ENCODE measurements around the gene KLF8. TPM values are rescaled to one million over a fixed set of nuclear protein-coding genes. Genes with fewer than 3 reads are reported as not detected.
"Not testable (repeated sequence)": the region's sequence is repeated elsewhere in the genome, so short reads cannot be mapped to it uniquely, and the experiment has no call there.

The KLF8 gene
- 0.58 TPM for total RNA-seq

GRCh38 chrX:56232221-56233082, at the start of gene KLF8:
KLF8 (plus strand) TSS chrX:56232356; CDS start chrX:56233335, 979 bp downstream.
- DNase-seq (ENCODE audit: low spot score) = no peak
- ATAC-seq = peak; percentile 47

DNA sequence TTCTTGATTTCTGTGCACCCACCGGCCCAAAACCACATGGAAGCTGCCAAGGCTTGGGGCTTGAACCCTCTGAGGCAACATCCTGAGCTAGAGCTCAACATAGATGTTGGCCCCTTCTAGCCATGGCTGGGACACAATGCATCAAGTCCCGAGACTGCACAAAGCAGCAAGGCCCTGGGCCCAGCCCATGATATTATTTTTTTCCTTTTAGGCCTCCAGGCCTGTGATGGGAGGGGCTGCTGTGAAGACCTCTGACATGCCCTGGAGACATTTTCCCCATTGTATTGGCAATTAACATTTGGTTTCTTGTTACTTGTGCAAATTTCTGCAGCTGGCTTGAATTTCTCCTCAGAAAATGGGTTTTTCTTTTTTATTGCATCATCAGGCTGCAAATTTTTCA, 25.2 kb upstream of the KLF8 start:
- not testable (repeated sequence) for DNase-seq (ENCODE audit: low spot score); ATAC-seq

- ATAC-seq = no peak
- DNase-seq (ENCODE audit: low spot score) = no peak
These were observed 20.5 kb upstream of the KLF8 start for GRCh38 chrX:56211701-56212100.

DNA sequence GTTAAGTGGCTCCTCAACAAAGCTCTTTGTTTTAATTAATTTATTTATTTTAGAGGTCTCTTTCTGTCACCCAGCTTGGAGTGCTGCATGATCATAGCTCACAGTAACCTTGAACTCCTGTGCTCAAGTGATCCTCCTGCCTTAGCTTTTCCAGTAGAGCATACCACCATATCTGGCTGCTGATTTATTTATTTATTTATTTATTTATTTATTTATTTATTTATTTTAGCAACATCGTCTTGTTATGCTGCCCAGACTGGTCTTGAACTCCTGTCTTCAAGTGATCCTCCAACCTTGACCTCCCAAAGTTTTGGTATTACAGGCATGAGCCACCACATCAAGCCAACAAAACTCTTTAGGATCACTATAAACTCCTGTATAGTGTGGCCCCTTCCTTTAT, 15.8 kb upstream of the KLF8 start:
- ATAC-seq (no peak), DNase-seq (ENCODE audit: low spot score) (no peak)

DNA sequence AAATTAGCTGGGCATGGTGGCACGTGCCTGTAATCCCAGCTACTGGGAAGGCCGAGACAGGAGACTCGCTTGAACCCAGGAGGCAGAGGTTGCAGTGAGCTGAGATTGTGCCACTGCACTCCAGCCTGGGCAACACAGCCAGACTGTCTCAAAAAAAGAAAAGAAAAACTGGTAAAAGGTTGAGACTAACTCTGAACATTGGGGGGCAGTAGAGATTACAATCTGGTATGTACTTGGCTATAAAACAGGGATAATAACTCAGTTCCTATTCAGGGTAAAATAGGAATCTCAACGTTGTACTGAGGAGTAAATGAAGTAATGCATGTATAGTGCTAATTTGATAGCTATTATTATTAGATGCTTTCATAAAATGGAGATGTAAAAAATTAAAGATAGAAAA, 12.5 kb upstream of the KLF8 start:
- ATAC-seq (peak; percentile 60), DNase-seq (ENCODE audit: low spot score) (no peak)

DNA sequence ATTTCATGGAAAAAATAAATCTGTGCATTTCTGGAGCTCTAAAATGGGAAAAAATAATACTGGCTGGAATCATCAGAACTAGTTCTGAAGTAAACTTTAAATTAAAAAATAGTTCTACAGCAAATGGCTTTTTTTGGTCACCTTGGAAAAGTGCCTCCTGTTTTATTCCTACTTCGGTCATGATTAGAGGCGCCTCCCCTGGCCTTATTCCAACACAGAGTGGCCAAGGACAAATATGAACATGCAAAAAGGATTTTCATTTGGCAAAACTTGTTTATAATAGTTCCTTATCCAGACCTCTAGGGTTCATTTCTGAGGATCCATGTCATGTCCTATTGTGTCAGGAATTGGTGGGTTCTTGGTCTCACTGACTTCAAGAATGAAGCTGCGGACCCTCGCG, 11.1 kb upstream of the KLF8 start:
- ATAC-seq (no peak), DNase-seq (ENCODE audit: low spot score) (no peak)

GRCh38 chrX:56222473-56223000, 9.6 kb upstream of the KLF8 start:
- DNase-seq (ENCODE audit: low spot score) = no peak

DNA sequence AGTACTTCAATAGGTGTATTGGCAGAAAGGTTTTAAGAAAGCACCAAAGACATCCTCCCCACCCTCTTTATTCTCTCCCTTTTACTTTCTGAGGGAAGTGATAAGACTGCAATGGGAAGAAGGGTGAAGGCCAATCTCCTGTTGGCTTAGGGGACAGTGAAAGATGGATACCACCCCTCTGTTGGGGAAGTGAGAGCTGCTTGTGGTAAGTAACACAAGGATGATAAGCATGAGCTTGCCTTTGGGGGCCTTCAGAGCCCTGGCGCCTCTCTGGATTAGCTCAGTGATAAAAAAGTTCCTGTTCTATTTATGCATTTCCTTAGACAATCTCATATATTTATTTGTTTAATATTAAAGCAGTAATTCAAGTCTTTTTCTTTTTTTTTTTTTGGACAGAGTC, 5.2 kb upstream of the KLF8 start:
- DNase-seq (ENCODE audit: low spot score) (no peak), ATAC-seq (peak; percentile 33)

More at GRCh38 chrX:56222473-56223000, 9.6 kb upstream of the KLF8 start:
- no peak for ATAC-seq

GRCh38 chrX:56228914-56229313, 3.2 kb upstream of the KLF8 start:
- ATAC-seq (no peak), DNase-seq (ENCODE audit: low spot score) (no peak)

DNA sequence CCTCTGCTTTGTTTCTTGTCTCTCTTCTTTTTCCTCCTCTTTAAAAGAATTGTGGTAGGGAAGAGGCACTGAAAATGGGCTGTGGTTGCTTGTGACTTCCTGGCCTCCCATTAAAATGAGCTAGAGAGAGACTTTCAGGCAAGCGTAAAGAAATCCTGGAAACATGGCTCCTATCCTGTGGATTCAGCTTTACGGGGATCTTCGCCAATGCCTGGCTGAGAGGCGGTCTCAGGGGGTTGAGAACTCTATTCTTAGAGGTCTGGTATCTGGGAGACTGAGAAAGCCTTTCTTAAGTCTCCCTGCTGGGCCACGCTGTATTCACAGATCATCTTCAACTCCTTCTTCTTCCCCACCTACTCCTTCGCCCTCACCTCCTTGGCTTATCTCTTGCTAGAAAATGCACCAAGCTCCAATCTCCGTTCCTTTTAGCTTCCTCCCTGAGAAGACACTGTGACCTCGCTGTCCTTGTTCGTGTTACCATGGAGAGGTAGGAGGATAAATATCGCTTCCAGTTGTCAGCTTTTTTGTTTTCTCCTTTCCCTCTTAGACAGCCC, 542 bp upstream of the KLF8 start:
- no peak for DNase-seq (ENCODE audit: low spot score)
- ATAC-seq = no peak

GRCh38 chrX:56233100-56233499, 944 bp downstream of the KLF8 start:
- ATAC-seq = no peak
- no peak for DNase-seq (ENCODE audit: low spot score)

DNA sequence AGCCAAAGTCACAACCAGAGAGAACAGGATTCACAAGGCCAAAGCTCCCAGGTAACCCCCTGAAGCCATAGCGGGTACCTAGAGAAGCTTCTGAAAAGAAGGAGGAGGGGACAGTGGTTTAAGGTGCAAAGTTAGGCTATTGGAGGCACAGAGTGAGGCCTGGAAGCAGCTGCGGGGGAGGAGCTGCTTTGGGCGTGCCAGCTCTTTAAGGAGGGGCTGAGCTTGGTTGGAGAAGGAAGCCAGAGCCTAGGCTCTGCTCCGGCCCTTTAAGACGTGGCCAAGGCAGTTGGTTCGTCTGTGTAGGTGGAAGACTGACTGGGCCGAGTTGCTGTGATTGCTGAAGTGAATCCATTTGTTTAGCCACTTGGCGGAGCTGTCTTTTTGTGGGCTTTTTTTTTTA, 1.5 kb downstream of the KLF8 start:
- no peak for DNase-seq (ENCODE audit: low spot score)
- ATAC-seq = peak; percentile 58

GRCh38 chrX:56248492-56248891, 16.3 kb downstream of the KLF8 start:
- DNase-seq (ENCODE audit: low spot score) = peak; percentile 52
- peak; percentile 97 for ATAC-seq

- ATAC-seq = peak; percentile 90
- peak; percentile 51 for DNase-seq (ENCODE audit: low spot score)
These were observed 21.9 kb downstream of the KLF8 start for GRCh38 chrX:56253832-56254703.

- DNase-seq (ENCODE audit: low spot score) (no peak), ATAC-seq (no peak)
These were observed 36.7 kb downstream of the KLF8 start for GRCh38 chrX:56268888-56269287.

GRCh38 chrX:56278692-56279091, 46.5 kb downstream of the KLF8 start:
- no peak for ATAC-seq
- DNase-seq (ENCODE audit: low spot score) = no peak

DNA sequence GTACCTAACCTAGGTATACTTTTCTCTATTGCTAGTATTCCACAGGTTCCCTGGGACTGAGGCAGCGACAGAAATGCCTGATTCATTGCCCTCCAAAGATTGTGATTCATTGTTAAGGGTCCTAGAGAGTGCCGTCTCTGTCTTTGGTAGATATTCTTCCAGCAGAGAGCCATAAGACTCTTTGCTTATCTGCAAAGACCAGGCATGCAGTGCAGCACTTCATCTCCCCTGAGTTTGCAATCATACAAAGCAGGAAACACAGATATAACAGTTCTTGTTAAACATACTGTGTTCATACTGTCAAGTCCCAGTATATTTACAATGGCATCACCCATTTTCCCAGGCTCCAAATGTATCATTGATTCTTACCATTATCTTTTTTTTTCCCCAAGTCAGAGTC, 47.7 kb downstream of the KLF8 start:
- DNase-seq (ENCODE audit: low spot score) (no peak), ATAC-seq (no peak)

GRCh38 chrX:56281789-56282188, 49.6 kb downstream of the KLF8 start:
- ATAC-seq (peak; percentile 70), DNase-seq (ENCODE audit: low spot score) (no peak)

DNA sequence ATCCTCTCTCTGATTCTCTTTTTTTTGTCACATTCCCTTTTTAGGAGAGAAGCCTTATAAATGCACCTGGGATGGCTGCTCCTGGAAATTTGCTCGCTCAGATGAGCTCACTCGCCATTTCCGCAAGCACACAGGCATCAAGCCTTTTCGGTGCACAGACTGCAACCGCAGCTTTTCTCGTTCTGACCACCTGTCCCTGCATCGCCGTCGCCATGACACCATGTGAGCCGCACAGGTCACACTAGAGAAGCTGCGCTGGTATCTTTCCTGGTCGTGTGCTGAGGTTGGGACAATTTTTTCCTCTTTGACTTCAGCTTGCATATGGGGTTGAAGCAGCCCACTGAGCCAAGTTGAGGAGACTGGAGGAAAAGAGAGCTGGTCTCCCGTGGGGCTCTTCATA, 52.1 kb downstream of the KLF8 start:
- ATAC-seq = no peak
- DNase-seq (ENCODE audit: low spot score) = no peak

GRCh38 chrX:56288608-56289007, 56.5 kb downstream of the KLF8 start:
- DNase-seq (ENCODE audit: low spot score) (no peak), ATAC-seq (no peak)

DNA sequence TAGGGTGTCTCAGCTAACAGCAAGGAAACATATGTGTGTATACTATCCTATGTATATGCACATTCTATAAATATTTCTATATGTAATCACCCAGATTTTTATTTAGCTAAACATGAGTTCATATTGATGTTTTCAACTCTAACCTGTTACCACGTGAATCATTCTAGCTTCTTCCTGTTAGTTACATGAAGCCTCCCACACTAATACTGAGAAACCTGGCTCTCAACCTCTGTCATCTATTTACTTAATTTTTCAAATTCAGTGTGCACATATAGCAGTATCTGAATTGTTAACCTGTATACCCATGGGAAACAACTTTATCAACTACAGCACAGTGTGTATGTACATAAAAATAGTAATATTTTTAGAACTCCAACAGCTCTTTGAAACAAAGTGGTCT, 57.3 kb downstream of the KLF8 start:
- ATAC-seq (no peak), DNase-seq (ENCODE audit: low spot score) (no peak)

Data from left lobe of liver (tissue), 2 donors.